Transverse colon (tissue), 4 donors: Measurements from ENCODE around the gene KCNH2. TPM values are rescaled to one million over a fixed set of nuclear protein-coding genes. Genes with fewer than 3 reads are reported as not detected.

ENCODE experiments used
- DNase-seq: peaks from one replicate; pipeline ENCODE4 v3.0.0-alpha.2; 2019
- H3K27ac ChIP-seq, 4 donors: fragments of 200-600 bp; sonication (generic); 2 replicates each; pipeline ENCODE4 v1.5.1; 2016 to 2018; ENCODE audit warnings: inconsistent platforms in 4 of 4
- H3K27me3 ChIP-seq: fragments of 200-600 bp; sonication (generic); 2 replicates; pipeline ENCODE4 v1.5.1; 2017; ENCODE audit warnings: inconsistent platforms
- H3K36me3 ChIP-seq, 4 donors: fragments of 200-600 bp; sonication (generic); 2 replicates each; pipeline ENCODE4 v1.5.1; 2017 to 2019; ENCODE audit warnings: inconsistent platforms in 4 of 4
- H3K4me1 ChIP-seq, 4 donors: fragments of 200-600 bp; sonication (generic); 2 replicates each; pipeline ENCODE4 v1.5.1; 2017 to 2020; ENCODE audit warnings: inconsistent platforms in 4 of 4
- H3K4me3 ChIP-seq, 4 donors: fragments of 200-600 bp; sonication (generic); 1 replicate in 1 of 4; 2 replicates in 3 of 4; pipeline versions ENCODE4 v1.5.1 to v1.6.1; 2017 to 2019; ENCODE audit warnings: inconsistent platforms in 4 of 4
- H3K9me3 ChIP-seq, 2 donors: fragments of 200-600 bp; sonication (generic); 2 replicates each; pipeline ENCODE4 v1.5.1; 2017 to 2019; ENCODE audit warnings: inconsistent platforms in 2 of 2
- EP300 ChIP-seq: sonication (generic); formaldehyde crosslinking; IDR thresholded peaks from one replicate; pipeline ENCODE4 v1.6.1; 2017; ENCODE audit warnings: antibody characterized with exemption, low read depth
- POLR2A ChIP-seq: fragments of 450-650 bp; IDR thresholded peaks from one replicate; pipeline ENCODE4 v1.6.1; 2016; ENCODE audit warnings: antibody characterized with exemption, mild to moderate bottlenecking, moderate library complexity
- POLR2AphosphoS5 ChIP-seq, 3 donors: sonication (generic); formaldehyde crosslinking; IDR thresholded peaks; one replicate each; pipeline ENCODE4 v1.6.1; 2016; ENCODE audit warnings: antibody characterized with exemption in 3 of 3
- WGBS, 2 donors: methylation state at CpG; one replicate each; pipeline ENCODE4 v1.1.5; 2018; ENCODE audit warnings: low coverage in 1 of 2; 5-methylcytosine and 5-hydroxymethylcytosine counted together
- in situ Hi-C, 4 donors: fragments of 200-750 bp; cut with MboI; loops; one replicate each; pipeline versions ENCODE4 v1.15.0 to v1.15.1; 2017; ENCODE audit warnings: low sequenced_read_pairs in 3 of 4, low pct_ligation_motif_present in 1 of 4, low pct_unique_long_range_greater_than_20kb in 1 of 4
- intact Hi-C: fragments of 100-400 bp; cut with DNase I; formaldehyde crosslinking; loops from one replicate; pipeline ENCODE4 v1.15.1; 2023; ENCODE audit warnings: low total_unique reads
- total RNA-seq, 4 donors: library from RNA; depleted of rRNA; stranded (reverse); fragments of >200 nt; gene quantifications; one replicate each; pipeline ENCODE4 v1.1.0, GENCODE V29; 2016
- TF ChIP-seq, protein P1 (sequence below), 5 experiments: fragments of 200-600 bp in 3 of 5; fragments of 450-650 bp in 2 of 5; sonication (generic) in 3 of 5; IDR thresholded peaks; 1 replicate in 2 of 5; 2 replicates in 3 of 5; pipeline ENCODE4 v1.5.1; 2016 to 2017; ENCODE audit warnings: antibody characterized with exemption in 5 of 5, inconsistent platforms in 3 of 5, mild to moderate bottlenecking in 2 of 5, moderate library complexity in 1 of 5

Gene KCNH2
- total RNA-seq, 4 donors from 2014 or later = 9.5 to 39.0 (median 19.3) TPM

DNA sequence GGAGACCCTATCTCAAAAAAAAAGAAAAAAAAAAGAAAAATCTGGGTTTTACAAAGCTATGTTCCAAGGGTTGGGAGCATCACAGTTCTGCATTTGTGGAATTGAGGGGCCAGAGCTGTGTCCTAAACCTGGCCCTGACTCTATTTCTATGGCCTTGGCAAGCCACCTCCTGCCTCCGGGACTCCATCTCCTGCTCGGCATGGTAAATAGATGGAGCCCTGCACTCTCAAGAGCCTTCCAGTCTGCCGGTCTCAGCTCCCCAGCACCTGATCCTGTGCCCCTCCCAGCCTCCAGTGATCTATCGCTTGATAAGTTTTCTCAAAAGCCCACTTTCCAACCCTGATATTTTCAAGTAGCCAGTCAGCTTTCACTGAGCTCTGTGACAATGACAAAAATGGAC is 43.0 kb downstream of the KCNH2 start:
- no peak overlapping the region for H3K4me3 ChIP-seq
- TF ChIP-seq POLR2AphosphoS5 (IDR thresholded peaks at IDR 0.05) = no peak
- TF ChIP-seq POLR2A = no peak
- TF ChIP-seq, protein P1, sequence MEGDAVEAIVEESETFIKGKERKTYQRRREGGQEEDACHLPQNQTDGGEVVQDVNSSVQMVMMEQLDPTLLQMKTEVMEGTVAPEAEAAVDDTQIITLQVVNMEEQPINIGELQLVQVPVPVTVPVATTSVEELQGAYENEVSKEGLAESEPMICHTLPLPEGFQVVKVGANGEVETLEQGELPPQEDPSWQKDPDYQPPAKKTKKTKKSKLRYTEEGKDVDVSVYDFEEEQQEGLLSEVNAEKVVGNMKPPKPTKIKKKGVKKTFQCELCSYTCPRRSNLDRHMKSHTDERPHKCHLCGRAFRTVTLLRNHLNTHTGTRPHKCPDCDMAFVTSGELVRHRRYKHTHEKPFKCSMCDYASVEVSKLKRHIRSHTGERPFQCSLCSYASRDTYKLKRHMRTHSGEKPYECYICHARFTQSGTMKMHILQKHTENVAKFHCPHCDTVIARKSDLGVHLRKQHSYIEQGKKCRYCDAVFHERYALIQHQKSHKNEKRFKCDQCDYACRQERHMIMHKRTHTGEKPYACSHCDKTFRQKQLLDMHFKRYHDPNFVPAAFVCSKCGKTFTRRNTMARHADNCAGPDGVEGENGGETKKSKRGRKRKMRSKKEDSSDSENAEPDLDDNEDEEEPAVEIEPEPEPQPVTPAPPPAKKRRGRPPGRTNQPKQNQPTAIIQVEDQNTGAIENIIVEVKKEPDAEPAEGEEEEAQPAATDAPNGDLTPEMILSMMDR (IDR thresholded peaks at IDR 0.05) = no peak
- intact Hi-C loops (no loop called here), in situ Hi-C loops (no loop called here)
- H3K4me1 ChIP-seq = peaks cover 0 to 13% (median 0%) of the 10 kb centered on the region in 4 donors
- no peaks in the 10 kb centered on the region for H3K36me3 ChIP-seq
- DNase-seq = no peak
- no peak overlapping the region for H3K27ac ChIP-seq
- H3K9me3 ChIP-seq = no peaks in the 10 kb centered on the region
- no peaks in the 10 kb centered on the region for H3K27me3 ChIP-seq
- 88% methylated on average over 4 of the region's 4 CpGs; no CpG with 5 or more reads in 1 of the 2 donors for WGBS, 2 donors

DNA sequence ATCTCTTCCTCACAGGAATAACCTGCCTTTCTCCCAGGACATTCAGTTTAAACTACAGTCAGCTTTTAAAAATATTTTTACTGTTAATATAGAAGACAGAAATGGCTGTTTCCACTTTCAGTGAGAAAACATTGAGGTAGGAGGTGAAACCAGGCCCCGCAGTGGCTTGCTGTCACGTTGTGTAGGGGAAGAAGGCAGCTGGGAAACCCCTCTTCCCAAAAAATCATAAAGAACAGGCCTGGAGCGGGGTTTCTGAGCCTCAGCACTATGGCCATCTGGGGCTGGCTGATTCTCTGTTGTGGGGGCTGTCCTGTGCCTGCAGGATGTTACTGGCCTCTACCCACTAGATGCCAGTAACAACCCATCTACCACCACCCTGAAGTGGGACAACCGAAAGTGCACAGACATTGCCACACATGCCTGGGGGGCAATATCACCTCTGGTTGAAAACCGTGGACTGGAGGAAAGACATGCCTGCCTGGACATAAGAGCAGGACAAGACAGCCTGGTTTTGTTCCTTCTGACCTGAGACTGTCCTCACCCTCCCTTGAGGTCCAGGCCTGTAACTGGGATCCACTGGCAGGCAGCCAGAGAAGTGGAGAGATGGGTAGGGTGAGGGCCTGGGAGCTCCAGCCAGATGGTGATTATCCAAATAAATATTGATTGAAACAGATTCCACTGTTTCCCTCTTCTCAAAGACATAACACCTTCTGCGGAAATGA is 43.9 kb downstream of the KCNH2 start:
- Histone ChIP-seq H3K4me1 (peaks cover 0 to 13% (median 0%) of the 10 kb centered on the region in 4 donors), H3K9me3 (no peaks in the 10 kb centered on the region), H3K27me3 (no peaks in the 10 kb centered on the region), H3K27ac (no peak overlapping the region), H3K4me3 (no peak overlapping the region), H3K36me3 (no peaks in the 10 kb centered on the region)
- in situ Hi-C loops (no loop called here), intact Hi-C loops (no loop called here)
- 83 to 95% methylated on average over 3 to 6 of the region's 6 CpGs for WGBS, 2 donors
- no peak for DNase-seq
- TF ChIP-seq, protein P1 (IDR thresholded peaks at IDR 0.05) = no peak
- no peak for TF ChIP-seq EP300
- TF ChIP-seq POLR2AphosphoS5 (IDR thresholded peaks at IDR 0.05) = no peak
- no peak for TF ChIP-seq POLR2A

DNA sequence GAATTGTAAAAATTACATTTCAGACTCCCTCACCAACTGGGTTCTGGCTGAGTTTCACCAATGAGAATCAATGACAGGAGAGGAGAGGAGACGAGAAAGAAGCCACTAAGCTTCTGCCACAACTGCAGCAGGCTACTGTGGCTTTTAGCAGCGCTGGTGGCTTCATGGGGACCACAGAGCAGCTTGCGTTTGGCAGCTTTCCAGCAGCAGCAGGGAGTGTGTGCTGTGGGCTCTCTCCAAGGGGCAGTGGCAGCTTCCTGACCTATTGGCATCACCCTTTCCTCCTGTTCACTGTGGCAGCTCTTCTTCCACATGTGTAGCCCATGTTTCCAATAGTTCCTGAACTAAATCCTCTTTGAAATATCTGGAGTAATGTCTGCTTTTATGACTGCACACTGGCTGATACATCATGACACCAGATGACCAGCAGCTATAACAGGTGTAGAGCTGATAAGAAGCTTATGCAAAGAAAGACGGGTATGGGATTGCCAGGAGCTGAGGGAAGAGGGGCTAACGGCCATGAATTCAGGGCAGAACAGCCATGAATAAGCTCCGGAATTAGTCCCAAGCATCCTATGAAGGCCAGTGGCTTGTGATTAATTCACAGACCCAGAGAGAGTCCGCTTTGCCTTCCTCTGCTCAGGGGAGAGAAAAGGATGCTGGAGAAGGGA is 46.8 kb downstream of the KCNH2 start:
- intact Hi-C loops (no loop called here), in situ Hi-C loops (no loop called here)
- Histone ChIP-seq H3K9me3 (no peaks in the 10 kb centered on the region), H3K27ac (no peak overlapping the region), H3K36me3 (no peaks in the 10 kb centered on the region), H3K27me3 (no peaks in the 10 kb centered on the region), H3K4me3 (no peak overlapping the region), H3K4me1 (no peaks in the 10 kb centered on the region)
- DNase-seq = no peak
- TF ChIP-seq POLR2A = no peak
- no peak for TF ChIP-seq EP300
- no peak for TF ChIP-seq POLR2AphosphoS5 (IDR thresholded peaks at IDR 0.05)
- TF ChIP-seq, protein P1 (IDR thresholded peaks at IDR 0.05) = no peak
- WGBS, 2 donors = 65 to 66% methylated on average over 4 to 7 of the region's 7 CpGs

DNA sequence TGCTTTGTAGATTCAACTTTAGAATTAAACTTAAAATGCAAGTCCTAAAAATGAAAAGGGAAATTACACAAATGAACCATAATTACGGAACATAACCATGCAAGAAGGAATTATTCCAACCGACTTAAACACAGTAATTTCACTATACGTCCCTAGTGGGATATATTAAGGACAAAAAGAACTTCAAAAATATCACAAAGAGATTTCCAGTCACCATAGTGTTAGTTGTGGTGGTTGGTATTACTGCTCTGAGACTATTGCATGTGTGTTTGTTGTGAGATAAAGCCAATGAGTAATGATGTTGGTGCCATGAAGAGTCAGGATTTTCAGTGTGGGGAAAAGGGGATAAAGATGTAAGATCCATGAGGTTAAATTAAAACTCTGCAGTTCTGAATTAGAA is 49.6 kb downstream of the KCNH2 start:
- in situ Hi-C loops = no loop called here
- no peak overlapping the region for H3K4me3 ChIP-seq
- TF ChIP-seq POLR2AphosphoS5 (IDR thresholded peaks at IDR 0.05) (no peak), EP300 (no peak), POLR2A (no peak)
- TF ChIP-seq, protein P1 (IDR thresholded peaks at IDR 0.05) = no peak
- H3K27me3 ChIP-seq = no peaks in the 10 kb centered on the region
- 91 to 93% methylated on average over 3 of the region's 3 CpGs for WGBS, 2 donors
- intact Hi-C loops = no loop called here
- H3K27ac ChIP-seq = no peak overlapping the region
- DNase-seq = no peak
- H3K36me3 ChIP-seq = no peaks in the 10 kb centered on the region
- no peaks in the 10 kb centered on the region for H3K9me3 ChIP-seq
- peaks cover 2 to 11% (median 8%) of the 10 kb centered on the region in 4 donors for H3K4me1 ChIP-seq
